Stimulated activated CD8-positive, alpha-beta memory T cell treated with anti-CD3 and anti-CD28 coated beads, Interleukin-12 subunit alpha, Interleukin-12 subunit beta, amount 100 ng/mL, for 24 hours (primary cell): ENCODE results near the gene LBX2.

Source experiments
- DNase-seq: peaks from one replicate; pipeline ENCODE4 v3.0.0-alpha.2; 2020; ENCODE audit errors: extremely low read depth

LBX2 gene, protein sequence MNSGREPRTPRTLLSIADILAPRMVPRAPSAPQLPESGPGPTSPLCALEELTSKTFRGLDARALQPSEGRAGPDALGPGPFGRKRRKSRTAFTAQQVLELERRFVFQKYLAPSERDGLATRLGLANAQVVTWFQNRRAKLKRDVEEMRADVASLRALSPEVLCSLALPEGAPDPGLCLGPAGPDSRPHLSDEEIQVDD

DNA sequence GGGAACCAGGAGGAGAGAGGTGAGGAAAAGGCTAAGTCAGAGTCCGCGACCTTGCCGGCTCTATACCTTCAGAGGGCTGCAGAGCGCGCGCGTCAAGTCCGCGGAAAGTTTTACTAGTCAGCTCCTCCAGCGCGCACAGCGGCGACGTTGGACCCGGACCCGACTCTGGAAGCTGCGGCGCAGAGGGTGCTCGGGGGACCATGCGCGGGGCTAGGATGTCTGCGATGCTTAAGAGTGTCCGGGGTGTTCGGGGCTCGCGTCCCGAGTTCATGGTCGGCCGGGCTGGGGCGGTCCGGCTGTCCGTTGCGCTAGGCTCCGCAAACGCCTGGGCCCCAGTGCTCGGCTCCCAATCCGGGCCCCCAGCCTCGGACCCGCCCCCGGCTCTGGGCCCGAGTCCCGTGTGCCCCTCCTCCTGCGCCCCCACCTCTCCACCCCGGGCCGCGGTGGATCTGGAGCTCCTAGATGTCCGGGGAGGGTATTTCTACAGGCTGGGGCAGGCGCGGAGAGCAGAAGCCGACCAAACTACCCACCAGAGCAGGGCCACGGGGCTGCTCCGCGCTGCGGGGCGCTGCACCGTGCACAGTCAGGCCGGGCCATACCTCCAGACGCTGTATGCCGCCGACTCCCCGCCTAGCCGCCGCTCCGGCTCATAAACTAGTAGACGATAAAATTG is at the start of gene LBX2:
Gene LBX2 (minus strand): TSS at position 337 of the 673 bp plus-strand sequence. CDS start 66 bp downstream, at position 271.
- DNase-seq: no peak

DNA sequence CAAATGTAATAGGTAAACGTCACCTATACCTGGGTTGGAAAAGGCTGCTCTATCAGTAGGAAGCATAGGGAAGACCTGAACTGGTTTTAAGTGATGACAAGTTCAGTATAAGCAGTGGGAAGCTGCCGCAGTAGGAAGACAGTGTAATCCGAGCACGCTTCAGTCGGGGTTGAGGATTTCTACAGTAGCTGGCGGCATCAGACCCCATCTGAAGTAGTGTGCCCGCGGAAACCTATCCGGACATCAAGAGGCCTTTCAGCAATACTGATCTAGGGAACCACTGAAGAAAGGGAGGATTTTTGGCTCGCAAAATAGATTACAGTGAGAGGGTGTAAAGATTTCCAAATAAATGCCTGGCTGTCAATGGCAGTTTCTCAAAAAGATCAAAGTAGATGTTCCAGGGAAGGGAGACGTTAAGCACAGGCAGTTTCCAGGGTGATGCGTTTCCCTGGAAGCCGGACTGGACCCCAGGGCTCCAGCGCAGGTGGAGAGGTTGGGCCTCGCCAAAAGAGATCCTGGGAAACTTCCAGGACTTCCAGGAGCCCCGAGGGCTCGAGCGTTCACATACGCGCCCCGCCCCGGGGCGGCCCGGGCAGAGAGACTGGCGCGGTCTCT is 49.0 kb upstream of the LBX2 start:
- no peak for DNase-seq

GRCh38 chr2:74546004-74546403 is 46.6 kb upstream of the LBX2 start:
- no peak for DNase-seq

- DNase-seq: no peak
Observed at GRCh38 chr2:74544634-74545033, 45.2 kb upstream of the LBX2 start.

- DNase-seq: no peak
Observed at GRCh38 chr2:74542978-74543377, 43.6 kb upstream of the LBX2 start.

- DNase-seq: no peak
Observed at GRCh38 chr2:74540291-74540690, 40.9 kb upstream of the LBX2 start.

DNA sequence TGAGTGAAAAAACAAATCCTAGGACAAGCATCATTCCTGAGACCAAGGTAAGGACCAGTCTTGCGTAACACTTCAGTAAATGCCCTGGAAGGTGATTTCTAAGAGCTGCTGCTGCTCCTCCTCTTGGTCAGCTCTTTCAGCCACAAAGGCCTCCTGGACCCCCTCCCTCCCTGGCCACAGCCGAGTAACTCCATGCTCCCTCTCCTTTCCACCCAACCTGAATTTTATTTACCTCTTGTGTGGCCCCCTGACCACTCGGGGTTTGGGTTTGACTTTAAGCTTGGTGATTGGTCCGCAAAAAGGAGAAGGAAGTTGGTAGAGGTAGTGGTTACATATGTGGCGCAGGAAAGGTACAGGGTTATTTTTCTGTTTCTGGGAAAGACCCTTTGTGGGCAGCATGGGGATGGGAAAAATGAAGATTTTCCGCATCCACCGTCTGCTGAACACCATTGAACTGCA is 39.5 kb upstream of the LBX2 start:
- no peak for DNase-seq

- DNase-seq: no peak
Observed at GRCh38 chr2:74537140-74537539, 37.7 kb upstream of the LBX2 start.

- no peak for DNase-seq
Observed at GRCh38 chr2:74536166-74536950, 37.0 kb upstream of the LBX2 start.

DNA sequence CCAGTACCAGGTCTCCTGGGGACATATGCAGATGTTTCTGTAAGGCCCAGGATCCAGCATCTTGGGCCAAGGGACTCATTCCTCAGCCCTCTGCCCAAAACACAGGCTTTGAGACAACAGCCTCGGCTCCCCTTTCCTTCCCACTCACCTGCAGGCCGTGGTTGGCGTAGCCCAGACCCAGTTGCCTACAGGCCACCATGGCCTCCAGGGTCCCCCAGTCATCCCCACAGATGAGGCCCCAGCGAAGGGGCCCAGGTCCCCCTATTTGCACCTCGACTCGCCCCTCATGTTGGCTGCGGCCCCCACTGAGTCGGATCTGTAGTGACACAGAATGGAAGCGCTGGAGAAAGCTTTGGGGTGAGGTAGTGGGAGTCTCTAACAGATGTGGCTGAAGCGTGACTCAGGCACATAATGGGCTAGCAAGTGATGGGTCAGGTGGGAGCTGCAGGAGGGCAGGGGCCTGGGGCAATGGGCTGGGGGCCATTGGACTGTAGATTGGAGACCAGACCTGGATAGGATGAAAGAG is 36.1 kb upstream of the LBX2 start:
- DNase-seq: no peak

GRCh38 chr2:74534411-74534810 is 35.0 kb upstream of the LBX2 start:
- DNase-seq: no peak

GRCh38 chr2:74533464-74533863 is 34.1 kb upstream of the LBX2 start:
- no peak for DNase-seq

GRCh38 chr2:74532222-74532621 is 32.8 kb upstream of the LBX2 start:
- no peak for DNase-seq

DNA sequence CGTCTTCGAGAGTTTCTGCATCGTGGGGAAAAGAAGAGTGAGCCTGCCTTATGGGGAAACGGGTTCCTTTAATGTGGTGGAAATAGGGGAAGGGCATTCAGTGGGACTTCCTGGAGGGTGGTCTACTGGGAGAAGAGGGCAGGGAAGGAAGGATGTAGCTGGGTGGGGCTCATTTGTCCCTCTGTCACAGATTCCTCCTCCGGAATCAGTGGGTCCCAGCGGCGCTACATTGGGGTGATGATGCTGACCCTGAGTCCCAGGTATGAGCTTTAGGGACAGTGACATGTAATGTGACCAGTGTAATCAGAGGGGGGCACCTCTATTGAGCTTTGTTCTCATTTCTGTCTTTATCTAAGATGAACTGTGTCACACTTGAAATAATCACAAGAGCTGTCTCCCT is 32.3 kb upstream of the LBX2 start:
- DNase-seq: no peak

GRCh38 chr2:74530239-74531187 is 31.1 kb upstream of the LBX2 start:
- no peak for DNase-seq

GRCh38 chr2:74529357-74530238 is 30.2 kb upstream of the LBX2 start, which contains the start of the genes AUP1 and HTRA2:
Gene AUP1, minus strand, starts transcription at chr2:74529706. Its CDS starts 77 bp downstream, at chr2:74529629.
Gene HTRA2, plus strand, starts transcription at chr2:74529933. Its CDS starts 74 bp downstream, at chr2:74530007.
- DNase-seq: peak; percentile 89

- no peak for DNase-seq
Observed at GRCh38 chr2:74528600-74529356, 29.4 kb upstream of the LBX2 start.

DNA sequence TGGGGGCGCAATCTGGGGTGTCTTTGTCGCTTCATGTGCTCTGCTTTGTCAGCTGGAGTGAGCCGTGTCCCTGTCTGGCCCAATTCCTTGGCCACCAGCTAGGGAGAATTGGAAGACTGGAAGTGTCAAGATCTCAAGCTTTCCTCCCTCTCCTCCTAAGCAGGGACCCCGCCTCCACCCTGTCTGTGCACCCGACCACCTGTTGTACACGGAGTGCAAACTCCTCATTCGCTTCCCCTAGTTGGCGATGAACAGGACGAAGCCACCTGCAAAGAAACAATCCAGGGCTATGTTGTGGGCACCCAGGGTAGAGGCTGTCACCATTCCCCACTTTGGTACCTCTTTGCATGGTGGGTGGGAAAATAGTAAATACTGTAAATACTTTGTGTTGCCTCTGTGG is 28.3 kb upstream of the LBX2 start:
- no peak for DNase-seq

DNA sequence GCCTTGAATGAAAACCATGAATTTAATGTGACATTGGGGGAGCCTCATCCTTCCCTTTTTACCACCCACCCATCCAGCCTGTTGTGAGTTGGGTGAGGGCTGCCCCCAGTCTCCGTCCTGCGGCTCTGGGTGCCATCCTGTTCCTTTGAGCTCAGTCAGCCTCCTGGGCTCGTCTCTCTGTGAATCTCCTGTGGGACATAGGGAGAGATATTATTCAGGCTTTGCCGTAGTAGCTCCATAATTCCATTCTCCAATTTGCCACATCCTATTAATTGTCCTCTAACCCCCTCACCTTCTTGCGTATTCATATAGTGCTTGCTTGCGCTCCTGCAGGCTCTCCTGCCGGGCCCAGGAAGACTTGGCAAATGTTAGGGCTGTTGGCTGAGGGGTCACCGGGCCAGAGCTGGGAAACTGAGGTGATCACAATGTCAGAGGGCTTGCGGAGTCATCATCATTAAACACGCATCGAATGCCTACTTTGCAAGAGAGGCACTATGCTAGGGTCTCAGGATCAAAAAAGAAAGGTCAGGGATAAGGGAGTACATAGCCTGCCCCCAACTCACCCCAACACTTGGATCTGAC is 27.3 kb upstream of the LBX2 start:
- DNase-seq: no peak
